UCSD-AML1 (cell line): Measurements from ENCODE around the gene DGCR6L.
A peak's percentile ranks its signal among the peaks of the same experiment; 100 is the strongest.
"Not testable (repeated sequence)": the region's sequence is repeated elsewhere in the genome, so short reads cannot be mapped to it uniquely, and the experiment has no call there.

Experiments used
- DNase-seq: peaks from one replicate; lab custom pipeline; 2025; ENCODE audit not compliant: unreplicated experiment; lab: John Stamatoyannopoulos, UW

Gene DGCR6L

GRCh38 chr22:20310773-20311172, 9.1 kb downstream of the DGCR6L start:
- not testable (repeated sequence) for DNase-seq

DNA sequence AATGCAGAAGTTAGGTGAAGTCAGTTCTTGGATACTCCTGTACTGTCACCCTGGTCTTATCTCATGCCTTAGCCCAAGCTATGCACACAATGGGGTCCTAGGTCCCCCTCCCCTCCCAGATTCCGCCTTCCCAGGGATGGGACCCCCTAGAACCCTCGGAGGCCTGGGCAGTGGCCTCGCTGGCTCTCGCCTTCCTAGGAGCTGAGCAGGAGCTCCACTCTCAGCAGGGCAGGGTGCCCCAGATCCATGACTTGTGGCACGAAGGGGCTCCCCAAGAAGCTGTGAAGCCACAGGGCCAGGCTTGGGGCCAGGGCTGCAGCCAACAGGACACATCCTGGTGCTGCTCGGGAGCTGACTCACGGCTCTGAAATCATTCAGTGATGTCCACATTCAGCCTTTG, 9.7 kb downstream of the DGCR6L start:
- DNase-seq, result not testable (repeated sequence)

DNA sequence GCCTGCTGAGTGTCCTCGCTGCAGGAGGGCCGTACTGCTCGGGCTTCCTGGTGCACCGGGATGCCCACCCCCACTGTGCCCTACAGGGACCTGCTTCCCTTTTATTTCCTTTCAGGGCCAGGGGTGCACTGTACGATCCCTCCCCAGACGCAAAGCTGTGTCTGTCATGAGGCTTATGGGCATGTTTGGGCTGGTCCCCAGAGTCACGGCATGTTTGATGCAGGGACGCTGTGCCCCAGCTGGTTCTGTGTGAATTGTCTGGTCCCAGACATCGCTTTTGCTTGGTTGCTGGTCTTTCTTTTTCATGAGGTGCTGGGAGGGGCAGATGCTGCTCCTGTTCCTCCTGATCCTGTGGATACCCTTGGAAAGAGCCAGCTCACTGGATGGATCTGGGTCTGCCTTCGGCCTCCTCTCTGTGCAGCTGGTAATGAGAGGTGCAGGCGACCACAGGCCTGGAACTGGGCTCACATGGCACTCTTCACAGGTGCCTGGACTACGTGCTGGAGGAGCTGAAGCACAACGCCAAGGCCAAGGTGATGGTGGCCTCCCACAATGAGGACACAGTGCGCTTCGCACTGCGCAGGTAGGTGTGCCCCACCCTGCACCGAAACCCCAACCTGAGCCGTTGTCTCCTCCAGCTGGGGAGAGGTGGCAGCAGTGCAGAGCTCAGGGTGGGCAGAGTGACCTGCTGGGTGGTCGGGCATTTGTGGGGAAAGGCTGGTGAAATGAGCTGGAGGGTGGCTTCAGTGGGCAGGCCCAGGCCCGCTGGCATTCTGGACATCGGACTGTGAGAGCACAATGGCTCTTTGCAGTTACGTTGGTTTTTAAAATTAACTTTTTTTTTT, 10.8 kb downstream of the DGCR6L start:
- DNase-seq, result not testable (repeated sequence)

DNA sequence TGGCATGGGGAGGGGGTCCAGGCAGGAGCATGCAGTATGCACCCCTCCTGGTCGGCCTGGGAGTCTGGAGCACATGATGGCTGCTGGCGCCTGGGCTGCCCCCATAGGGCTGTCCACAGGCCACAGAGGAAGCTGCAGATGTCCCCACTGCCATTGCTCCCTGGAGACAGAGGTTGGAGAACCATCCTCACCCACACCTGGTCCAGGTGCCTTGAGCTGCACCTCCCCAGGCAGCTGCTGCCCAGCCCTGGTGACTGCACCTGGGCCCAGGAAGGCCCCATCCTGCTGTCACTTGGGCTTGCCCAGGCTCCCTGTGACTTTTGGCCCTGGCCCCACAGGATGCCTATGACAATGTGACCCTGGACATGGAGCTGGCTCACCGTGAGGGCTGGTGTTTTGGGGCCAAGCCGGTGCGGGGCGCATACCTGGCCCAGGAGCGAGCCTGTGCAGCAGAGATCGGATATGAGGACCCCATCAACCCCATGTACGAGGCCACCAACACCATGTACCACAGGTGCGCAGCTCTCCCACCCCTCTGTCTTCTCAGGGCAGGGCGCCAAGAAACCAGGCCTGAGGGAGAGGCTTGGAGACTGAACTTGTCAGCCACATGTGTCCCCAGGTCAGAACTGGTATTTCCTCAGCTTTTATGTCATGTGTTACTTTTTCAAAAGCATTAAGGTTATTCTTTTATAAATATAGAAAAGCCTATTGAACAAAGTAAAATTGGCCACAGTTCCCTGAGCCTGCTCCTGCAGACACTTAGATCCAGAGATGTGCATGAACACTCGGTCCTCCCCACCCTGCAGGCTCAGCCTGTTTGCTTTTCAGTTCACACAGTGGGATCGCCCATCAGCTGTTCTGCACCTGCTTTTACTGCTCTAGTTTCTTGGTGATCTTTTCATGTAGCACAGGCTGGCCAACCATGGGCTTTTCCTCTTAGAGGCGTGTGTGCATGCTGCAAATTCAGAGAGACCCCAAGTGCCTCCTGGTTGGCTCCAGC, 12.1 kb downstream of the DGCR6L start:
- DNase-seq, result not testable (repeated sequence)

DNA sequence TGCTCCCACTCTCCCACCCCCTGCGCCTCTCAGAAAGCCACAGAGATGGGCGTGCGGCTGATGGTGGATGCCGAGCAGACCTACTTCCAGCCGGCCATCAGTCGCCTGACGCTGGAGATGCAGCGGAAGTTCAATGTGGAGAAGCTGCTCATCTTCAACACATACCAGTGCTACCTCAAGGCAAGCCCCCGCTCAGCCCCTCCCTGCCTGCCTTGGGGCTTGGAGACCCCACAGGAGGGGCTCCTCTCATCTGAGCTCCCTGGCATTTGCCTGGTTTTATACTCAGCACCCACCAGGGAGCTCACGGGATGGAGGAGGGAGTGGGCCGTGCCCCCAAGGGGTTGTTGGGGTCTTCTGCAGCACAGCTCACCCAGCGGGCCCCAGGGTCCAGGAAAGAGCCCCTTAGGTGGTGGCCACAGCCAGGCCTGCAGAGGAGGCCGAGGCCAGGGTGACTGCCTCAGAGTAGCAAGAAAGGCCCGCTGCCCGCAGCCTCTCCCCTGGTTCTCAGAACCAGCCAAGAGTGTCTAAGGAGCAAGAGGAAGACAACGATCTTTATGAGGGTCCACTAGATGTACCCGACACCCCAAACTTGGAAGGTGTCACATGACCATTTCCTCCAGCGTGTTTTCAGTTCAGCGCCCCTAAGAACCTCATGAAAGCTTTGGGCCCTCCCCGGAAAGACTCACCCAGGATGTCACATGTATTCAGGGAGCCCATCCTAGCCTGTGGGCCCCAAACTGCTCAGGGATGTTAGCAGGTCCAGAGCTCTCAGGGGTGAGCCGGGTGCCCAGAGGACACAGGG, 13.0 kb downstream of the DGCR6L start:
- DNase-seq, result not testable (repeated sequence)

DNA sequence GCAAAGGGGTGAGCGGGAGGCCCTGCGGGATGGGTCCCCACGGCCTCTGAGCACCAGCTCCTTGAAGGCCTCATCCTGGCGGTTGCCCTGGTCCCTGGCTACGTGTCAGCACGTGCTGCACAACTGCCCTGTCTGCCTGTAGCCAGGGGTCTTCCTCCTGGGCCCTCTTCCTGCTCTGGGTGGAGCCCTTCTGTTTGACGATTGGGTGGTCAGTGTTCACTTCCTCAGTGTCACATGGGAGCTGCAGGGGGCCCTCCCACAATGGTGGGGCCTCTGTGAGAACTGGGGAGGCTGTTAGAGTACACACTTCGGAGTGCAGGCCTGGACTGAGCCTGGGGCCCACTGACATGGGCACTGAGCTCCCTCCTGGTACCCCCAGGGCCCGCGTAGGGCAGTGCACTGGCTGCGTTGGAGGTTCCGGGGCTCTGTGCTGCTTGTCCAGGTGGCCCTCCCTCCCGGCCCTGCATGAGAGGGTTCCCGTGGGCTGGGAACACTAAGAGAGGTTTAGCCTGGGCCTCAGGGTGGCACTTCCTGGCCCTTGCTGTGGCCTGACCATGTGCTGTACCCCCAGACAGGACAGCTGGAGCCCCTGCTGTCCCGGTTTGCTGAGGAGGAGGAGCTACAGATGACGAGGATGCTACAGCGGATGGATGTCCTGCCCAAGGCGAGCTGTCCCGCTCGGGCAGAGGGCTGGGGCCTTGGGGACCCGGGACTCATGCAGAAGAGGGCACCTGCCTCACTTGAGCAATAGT, 13.8 kb downstream of the DGCR6L start:
- no peak for DNase-seq

GRCh38 chr22:20305230-20305893, 14.5 kb downstream of the DGCR6L start:
- not testable (repeated sequence) for DNase-seq

- DNase-seq, result no peak
These were observed 15.2 kb downstream of the DGCR6L start for GRCh38 chr22:20304646-20305045.

GRCh38 chr22:20303229-20303534, 16.7 kb downstream of the DGCR6L start:
- DNase-seq, result not testable (repeated sequence)

GRCh38 chr22:20302438-20303228, 17.2 kb downstream of the DGCR6L start:
- DNase-seq, result no peak

GRCh38 chr22:20299746-20300136, 20.1 kb downstream of the DGCR6L start:
- DNase-seq, result no peak

- DNase-seq, result peak; percentile 91
These were observed 20.8 kb downstream of the DGCR6L start for GRCh38 chr22:20298803-20299745.

DNA sequence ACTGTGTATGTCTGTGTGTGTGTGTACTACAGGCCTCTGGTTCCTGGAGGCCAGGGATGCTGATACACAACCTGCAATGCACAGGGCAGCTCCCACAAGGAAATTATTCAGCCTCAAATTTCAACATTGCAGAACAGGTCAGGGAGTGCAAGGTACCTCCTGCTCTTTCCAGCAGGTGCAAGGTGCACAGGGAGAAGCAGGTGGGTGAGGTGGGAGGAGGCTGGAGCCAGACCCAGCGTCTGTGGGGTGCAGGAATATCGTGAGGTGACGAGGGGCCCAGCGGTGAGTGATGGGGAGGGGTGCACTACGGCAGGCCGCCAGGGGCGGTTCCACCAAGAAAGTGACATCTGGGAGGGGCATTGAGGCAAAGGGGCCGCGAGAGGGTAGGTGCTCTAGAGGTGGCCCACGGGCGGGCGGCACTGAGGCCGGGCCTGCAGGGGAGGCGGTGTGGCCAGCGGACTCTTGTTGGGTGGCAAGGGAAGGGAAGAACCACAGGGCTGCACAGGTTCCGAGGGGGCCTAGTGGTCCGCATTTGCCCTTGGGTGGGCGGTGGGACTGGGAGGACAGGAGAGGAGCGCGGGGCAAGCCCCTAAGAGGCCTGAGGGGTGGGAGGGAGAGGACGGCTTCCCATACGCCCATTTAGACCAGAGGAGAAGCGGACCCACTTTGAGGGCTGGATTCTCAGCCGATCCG, 21.6 kb downstream of the DGCR6L start:
- DNase-seq, result no peak

DNA sequence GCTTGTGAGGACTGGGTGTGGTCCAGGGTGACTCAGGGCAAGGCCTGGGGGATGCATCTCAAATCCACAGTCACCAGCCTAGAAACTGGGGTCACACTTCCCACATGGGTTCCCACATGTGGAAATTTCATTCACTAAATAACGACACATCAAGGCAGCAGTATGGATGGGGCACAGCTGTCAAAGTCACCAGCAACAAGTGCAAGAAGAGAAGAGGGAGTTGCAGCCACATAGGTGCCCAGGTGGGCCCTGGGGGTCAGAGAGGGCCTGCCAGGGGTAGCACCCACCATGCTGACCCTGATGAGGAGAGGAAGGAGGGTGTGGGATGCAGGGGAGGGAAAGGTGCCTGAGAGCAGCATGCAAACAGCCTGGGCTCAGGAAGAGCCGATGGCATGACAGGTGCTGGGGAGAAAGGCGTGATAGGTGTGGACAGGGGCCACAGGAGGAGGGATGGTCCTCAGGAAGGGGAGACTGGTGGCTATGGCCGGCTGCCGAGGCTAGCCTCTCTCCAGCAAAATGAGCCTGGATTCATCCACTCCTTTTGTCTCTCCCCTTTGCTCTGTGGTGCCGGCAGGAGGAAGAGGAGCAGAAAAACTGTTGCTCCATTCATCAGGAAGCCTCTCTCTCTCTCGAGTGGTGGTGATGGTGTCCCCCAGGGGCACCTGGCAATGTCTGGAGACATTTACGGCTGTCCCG, 22.3 kb downstream of the DGCR6L start:
- DNase-seq, result no peak

- DNase-seq, result no peak
These were observed 23.3 kb downstream of the DGCR6L start for GRCh38 chr22:20296598-20296997.

DNA sequence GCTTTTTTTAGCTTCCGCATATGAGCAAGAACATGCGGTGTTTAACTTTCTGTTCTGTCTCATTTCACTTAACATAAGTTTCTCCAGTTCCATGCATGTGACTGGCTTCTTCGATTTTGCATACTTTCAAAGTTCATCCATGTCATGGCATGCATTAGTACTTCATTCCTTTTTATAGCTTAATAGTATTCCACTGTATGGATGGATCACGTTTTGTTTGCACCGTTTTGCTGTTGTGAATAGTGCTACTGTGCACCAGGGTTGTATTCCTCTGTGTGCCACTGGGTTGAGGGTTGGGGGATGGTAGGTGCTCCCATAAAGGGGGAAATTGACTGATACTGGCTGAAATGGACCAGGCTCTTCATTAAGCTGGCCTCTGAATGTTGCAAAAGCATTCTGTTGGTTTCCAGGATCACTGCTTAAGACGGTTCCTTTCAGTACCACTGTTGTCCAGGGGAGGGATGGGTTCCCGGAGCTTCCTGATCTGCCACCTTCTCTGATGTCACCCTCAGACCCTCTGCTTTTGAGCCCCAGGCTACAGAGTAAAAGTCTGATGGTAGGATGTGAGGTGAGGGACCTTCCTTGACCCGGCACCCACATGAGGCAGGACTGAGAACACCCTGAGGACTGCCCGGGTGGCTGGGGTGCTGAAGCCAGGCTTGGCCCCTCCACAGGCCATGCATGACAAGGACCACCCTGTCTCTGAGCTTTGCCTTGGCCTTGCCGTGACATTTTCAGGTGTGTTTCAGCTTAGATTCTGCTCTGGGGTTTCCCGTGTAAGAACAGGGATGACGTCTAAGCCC, 24.4 kb downstream of the DGCR6L start:
- DNase-seq, result no peak
